GM19455 (cell line): Measurements from ENCODE around the gene TAF11.
"Not testable (repeated sequence)": the region's sequence is repeated elsewhere in the genome, so short reads cannot be mapped to it uniquely, and the experiment has no call there.

Experiments
- ATAC-seq: cut with Tn5 transposase; IDR thresholded peaks from one replicate; pipeline ENCODE4 v1.9.1; 2021; ENCODE audit not compliant: unreplicated experiment

TAF11 gene

GRCh38 chr6:34866509-34866908 is 21.3 kb downstream of the TAF11 start:
- no peak for ATAC-seq

DNA sequence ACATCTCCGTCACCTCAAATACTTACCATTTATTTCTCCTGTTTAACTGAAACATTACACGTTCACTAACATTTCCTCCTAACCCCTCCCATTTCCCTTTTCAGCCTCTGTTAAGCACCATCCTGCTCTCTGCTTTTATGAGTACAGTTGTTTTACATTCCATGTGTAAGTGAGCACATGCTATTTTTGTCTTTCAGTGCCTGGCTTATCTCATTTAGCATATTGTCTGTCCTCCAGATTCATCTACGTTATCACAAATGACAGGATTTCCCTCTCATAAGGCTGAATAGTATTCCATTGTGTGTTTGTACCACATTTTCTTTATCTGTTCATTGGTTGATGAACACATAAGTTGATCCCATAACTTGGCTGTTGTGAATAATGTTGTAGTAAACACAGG is 22.7 kb downstream of the TAF11 start:
- ATAC-seq = no peak

DNA sequence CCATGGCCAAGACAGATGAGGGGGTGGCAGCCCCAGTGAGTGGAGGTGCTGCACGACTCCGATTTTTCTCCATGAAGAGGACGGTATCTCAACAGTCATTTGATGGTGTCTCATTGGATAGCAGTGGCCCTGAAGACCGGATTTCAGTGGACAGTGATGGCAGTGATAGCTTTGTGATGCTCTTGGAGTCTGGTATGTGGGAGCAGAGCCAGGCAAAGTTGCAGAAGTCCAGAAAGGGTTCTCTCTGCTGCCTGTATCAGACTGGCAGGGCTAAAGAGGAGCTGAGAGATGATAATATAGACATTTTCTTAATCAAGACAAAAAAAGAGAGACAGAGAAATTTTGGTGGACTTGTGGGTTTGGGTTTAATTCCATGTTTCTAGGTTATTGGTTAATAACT is 23.8 kb downstream of the TAF11 start:
- no peak for ATAC-seq

- ATAC-seq = no peak
Observed at GRCh38 chr6:34860776-34861175, 27.1 kb downstream of the TAF11 start.

GRCh38 chr6:34859951-34860350 is 27.9 kb downstream of the TAF11 start:
- ATAC-seq = no peak

DNA sequence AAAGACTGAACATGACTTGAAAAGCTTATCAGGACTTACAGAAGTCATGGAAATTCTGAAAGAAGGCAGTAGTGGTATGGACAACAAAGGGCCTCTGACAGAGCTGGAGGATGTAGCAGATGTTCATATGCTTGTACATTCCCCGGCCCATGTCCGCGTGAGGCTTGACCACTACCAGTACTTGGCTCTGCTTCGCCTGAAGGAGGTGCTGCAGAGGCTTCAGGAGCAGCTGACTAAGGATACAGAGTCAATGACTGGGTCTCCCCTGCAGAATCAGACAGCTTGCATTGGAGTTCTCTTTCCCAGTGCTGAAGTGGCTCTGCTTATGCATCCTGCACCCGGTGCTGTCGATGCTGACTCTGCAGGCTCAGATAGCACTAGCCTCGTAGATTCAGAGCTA is 29.2 kb downstream of the TAF11 start:
- no peak for ATAC-seq

GRCh38 chr6:34855463-34855862 is 32.4 kb downstream of the TAF11 start:
- no peak for ATAC-seq

DNA sequence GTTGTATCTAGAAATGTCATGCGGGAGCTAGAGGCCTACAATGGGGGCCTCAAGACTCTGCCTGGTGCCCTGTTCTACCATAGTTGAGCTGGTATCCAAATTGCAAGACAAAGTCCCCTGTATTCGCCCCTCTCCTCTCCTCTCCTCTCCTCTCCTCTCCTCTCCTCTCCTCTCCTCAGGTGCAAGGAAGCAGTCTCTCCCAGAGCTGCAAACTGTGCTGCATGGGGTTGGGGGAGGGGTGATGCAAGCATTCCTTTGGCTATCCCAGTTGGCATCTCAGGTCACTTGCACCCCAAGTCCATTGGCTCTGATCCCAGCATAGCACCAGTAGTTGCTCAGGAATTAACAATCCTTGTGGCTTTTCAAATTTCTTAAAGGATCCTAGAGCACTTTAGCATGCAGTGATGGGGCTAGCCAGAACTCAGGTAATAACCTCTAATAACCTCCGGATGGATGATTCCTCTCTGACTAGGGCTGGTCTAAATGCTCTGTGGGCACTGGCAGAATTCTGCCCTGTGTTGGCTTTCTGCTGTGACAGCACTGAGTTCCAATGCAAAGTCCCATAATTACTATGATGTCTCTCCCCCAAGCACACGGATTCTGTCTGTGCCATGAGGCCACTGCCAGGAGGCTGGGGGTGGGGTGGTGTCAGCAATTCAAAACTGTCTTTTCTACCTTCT is 35.3 kb downstream of the TAF11 start:
- ATAC-seq = no peak

- no peak for ATAC-seq
Observed at GRCh38 chr6:34851361-34851760, 36.5 kb downstream of the TAF11 start.

DNA sequence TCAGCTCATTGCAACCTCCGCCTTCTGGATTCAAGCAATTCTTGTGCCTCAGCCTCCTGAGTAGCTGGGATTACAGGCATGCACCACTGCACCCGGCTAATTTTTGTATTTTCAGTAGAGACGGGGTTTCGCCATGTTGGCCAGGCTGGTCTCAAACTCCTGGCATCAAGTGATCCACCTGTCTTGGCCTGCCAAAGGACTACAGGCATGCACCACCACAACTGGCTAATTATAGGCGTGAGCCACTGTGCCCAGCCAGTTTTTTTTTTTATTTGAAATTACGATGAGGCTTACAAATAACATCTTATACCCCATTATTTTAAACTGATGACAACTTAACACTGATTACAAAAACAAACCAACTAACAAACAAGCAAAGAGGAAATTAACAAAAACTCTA is 38.8 kb downstream of the TAF11 start:
- not testable (repeated sequence) for ATAC-seq

- no peak for ATAC-seq
Observed at GRCh38 chr6:34839666-34840352, 48.0 kb downstream of the TAF11 start.

- ATAC-seq = no peak
Observed at GRCh38 chr6:34837528-34837927, 50.3 kb downstream of the TAF11 start.

DNA sequence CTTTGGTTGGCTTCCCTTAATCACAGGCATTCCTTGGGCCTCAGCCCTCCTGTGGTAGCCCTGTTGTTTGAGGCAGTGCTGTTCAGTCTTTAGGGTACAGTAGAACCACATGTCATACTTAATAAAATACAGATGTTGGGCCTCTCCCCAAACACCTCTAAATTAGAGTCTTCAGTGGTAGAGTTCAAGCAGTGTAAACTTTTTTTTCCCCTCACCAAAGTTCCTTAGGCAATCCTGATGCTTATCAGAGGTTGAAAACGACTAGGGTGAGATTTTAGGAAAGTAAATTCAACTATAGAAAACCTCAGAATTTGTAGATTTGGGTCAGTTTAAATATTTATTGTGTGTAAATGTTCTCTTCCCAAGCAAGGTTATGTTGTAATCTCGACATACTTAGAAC is 51.4 kb downstream of the TAF11 start:
- no peak for ATAC-seq

DNA sequence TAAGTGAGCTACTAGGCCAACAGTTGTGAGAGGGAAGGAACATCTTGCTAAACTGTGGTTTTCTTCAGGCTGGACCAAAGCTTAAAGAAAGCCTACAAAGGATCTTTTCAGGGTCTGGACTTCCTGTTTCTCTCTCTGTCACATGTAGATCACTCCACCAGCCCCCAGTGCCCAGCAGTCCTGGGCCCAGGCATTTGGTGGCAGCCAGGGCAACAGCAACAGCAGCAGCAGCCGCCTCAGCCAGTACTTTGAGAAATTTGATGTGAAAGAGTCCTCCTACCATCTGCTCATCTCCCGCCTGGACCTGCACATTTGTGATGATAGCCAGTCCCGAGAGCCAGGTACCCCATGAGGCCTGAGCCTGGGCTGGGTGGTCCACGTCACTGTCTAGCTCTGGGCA is 51.8 kb downstream of the TAF11 start:
- no peak for ATAC-seq

GRCh38 chr6:34834789-34835518 is 52.9 kb downstream of the TAF11 start:
- no peak for ATAC-seq

DNA sequence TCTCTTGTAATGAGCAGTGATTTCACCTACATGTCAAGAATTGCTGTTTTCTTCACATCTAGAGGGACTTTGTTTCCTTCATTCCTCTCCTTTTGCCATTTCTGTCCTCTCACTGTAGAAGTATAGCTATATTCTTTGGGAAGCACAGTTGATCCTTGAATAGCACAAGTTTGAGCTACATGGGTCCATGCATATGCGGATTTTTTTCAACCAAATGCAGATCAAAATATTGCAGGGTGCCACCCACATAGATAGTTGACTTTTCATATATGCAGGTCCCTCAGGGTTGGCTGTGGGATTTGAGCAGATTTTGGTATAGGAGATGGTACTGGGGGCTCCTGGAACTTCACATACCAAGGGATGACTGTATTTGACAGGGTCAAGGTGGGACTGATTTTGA is 54.9 kb downstream of the TAF11 start:
- ATAC-seq = no peak

- ATAC-seq = no peak
Observed at GRCh38 chr6:34829137-34829536, 58.7 kb downstream of the TAF11 start.
